GM21367 (cell line): ENCODE data around the gene PARVG.

Experiments
- ATAC-seq: cut with Tn5 transposase; IDR thresholded peaks from one replicate; pipeline ENCODE4 v1.9.1; 2021; ENCODE audit not compliant: unreplicated experiment

The PARVG gene

DNA sequence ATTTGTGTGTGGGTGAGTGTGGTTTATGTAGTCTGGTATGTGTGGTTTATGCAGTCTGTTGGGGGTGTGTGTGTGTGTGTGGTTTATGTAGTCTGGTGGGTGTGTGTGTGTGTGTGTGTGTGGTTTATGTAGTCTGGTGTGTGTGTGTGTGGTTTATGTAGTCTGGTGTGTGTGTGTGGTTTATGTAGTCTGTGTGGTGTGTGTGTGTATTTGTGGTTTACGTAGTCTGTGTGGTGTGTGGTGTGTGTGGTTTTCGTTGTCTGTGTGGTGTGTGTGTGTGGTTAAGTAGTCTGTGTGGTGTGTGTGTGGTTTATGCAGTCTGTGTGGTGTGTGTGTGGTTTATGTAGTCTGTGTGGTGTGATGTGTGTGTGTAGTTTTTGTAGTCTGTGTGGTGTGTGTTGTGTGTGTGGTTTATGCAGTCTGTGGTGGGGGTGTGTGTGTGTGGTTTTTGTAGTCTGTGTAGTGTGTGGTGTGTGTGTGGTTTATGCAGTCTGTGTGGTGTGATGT is 26.2 kb upstream of the PARVG start:
- no peak for ATAC-seq

- no peak for ATAC-seq
Observed at GRCh38 chr22:44155115-44155514, 25.6 kb upstream of the PARVG start.

DNA sequence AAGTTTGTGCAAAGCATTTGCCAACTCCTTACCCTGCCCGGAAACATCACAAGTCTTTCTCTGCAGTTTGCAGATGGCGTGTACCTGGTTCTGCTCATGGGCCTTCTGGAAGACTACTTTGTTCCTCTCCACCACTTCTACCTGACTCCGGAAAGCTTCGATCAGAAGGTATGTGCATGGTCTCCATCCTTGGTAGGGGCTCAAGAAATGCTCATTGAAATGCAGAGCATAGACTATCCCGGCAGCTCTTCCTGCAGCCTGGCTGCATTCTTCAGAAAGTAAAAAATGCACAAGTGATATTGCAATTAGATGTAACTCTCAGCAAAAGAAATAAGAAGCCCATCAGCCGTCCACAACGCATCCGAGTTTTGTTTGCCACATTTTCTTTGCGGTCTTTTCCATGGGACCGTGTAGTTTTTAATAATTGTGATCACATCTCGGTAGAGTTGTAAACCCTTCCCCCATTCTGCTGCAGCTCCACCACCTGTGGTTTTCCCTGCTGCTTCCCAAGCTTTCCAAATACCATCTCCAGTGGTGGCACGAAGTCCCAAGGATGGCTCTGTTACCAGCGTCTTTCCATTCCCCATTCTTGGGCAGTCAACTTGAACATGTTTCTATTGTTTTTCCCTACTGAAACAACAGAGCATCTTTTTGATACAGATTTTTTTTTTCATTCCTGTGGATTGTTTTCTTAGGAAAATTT is 22.7 kb upstream of the PARVG start:
- ATAC-seq, result no peak

GRCh38 chr22:44158816-44159215 is 21.9 kb upstream of the PARVG start:
- ATAC-seq, result no peak

- no peak for ATAC-seq
Observed at GRCh38 chr22:44159221-44159620, 21.5 kb upstream of the PARVG start.

GRCh38 chr22:44159811-44160210 is 20.9 kb upstream of the PARVG start:
- ATAC-seq, result no peak

DNA sequence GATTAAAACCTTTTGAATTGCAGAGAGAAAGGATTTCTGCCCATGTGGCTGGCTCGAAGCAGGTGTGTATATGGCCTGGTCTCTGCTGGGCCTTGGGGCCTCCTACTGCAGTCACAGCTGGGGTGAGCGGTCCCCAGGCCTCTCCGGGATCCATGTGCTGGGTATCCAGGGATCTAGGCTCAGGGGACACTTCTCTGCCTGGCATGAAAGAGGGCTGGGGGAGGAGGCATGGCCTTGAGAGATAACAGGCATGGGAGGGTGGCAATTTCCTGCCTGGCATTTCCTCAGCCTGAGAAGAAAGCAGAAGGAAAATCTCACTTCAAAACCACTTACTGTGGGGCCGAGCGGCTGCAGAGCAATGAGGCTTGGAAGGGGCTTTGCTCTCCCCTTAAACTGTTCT is 20.3 kb upstream of the PARVG start:
- no peak for ATAC-seq

GRCh38 chr22:44161673-44162072 is 19.1 kb upstream of the PARVG start:
- no peak for ATAC-seq

DNA sequence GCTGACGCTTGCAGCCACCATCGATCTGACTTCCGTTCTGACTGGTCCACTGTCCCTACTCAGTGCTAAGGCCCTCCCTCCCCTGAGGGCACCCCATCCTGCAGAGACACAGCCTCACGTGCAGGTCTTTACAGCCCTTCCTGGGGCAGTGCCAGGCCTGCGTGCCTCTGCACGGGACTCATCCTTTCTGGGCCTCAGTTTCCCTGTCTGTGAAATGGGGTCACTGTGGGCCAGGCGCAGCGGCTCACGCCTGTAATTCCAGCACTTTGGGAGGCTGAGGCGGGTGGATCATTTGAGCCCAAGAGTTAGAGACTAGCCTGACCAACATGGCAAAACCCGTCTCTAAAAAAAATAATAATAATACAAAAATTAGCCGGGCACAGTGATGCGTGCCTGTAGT is 17.8 kb upstream of the PARVG start:
- no peak for ATAC-seq

DNA sequence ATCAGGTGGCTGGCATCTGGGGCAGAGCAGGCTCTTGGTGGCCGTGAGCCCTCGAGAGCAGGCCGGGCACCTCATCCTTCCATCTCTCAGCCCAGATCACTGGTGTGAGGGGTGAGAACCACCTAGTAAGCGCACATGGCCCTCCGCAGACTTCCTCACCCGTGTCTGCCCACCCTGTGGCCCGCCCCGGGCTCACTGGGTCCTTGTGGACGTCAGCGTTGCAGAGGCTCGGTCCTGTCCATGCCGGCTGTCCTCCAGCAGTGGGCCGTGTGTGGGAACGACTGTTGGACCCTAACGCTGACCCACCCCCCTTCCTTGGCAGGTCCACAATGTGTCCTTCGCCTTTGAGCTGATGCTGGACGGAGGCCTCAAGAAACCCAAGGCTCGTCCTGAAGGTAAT is 17.2 kb upstream of the PARVG start:
- no peak for ATAC-seq

GRCh38 chr22:44164031-44164430 is 16.7 kb upstream of the PARVG start:
- ATAC-seq, result no peak

- ATAC-seq, result no peak
Observed at GRCh38 chr22:44165286-44165874, 15.3 kb upstream of the PARVG start.

GRCh38 chr22:44166498-44167276 is 14.0 kb upstream of the PARVG start:
- no peak for ATAC-seq

GRCh38 chr22:44167501-44167900 is 13.2 kb upstream of the PARVG start:
- ATAC-seq, result no peak

DNA sequence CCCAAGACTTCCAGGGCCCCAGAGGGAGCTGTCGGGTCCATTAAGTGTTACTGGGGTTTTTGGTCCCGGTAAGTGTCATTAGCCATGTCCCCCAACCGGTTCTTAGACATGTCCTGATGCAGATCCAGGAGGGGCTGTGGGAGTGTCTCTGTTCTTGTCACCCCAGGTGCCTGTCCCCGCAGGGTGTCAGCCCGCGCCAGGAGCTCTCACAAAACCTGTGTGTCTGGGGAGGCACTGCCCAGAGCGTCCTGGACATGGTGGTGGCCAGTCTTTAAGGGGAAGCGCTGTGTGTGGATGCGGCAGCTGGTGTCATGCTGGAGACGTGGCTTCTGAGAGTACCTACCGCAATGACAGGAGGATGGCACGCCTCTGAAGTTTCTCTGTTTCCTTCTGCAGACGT is 12.5 kb upstream of the PARVG start:
- no peak for ATAC-seq

GRCh38 chr22:44170470-44170869 is 10.3 kb upstream of the PARVG start:
- ATAC-seq, result no peak

- no peak for ATAC-seq
Observed at GRCh38 chr22:44171561-44171960, 9.2 kb upstream of the PARVG start.

DNA sequence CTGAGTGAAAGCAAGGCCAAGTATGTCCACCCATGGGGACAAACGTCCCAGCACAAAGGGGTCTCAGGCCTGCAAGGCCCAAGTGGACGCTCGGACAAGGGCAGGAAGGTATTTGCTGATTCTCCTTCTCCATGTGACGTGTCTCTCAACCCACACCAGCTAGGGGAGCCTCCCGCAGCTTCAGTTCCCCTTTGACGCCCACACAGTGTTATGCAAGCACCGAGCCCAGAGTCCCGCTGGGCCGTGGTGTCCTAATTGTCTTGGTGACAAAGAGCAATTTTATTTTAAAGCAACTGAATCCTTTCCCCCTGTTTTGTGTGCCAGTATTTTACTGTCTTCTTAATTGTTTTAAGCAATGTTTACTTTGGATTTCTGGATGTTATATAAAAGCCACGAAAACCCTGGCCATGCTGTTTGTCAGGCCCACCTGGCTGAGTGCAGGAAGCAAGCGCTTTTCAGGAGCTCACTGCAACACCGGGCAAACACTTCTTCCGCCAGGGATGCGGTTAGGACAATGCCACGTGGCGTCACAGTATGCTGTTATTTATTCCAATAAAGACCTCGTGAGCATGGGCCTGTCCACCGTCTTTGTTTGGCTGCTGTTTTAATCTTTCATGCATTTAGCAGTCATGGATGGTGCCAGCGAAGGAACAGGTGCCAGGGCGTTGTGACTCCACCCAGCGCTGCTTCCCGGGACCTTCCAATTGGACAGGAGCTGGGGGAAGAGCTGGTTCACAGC is 8.2 kb upstream of the PARVG start:
- ATAC-seq, result no peak

DNA sequence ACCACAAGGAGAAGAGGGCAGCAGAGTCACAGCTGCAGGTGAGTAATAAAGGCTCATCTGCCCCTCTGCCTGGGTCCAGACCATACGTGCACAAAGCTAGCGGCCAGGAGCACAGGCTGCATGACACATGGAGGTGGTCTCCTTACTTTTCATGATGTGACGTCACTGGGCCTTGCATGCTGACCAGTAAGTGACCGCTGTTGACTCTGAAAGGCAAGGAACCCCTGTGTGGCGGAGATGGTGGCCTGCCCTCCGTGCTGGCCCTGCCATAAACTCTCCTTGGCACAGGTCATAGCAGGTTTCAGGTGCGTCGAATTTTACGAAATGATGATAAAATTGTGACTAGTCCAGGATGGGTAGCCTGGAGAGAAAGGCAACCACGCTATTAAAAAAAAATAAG is 7.6 kb upstream of the PARVG start:
- no peak for ATAC-seq

GRCh38 chr22:44175676-44176075 is 5.0 kb upstream of the PARVG start:
- no peak for ATAC-seq

GRCh38 chr22:44179196-44179988 is 1.3 kb upstream of the PARVG start:
- no peak for ATAC-seq
